ENCODE data around the gene ADCY5. TPM values are rescaled to one million over a fixed set of nuclear protein-coding genes. Genes with fewer than 3 reads are reported as not detected.

Gene ADCY5
- total RNA-seq, 4 donors from 2014 or later: 14.0 to 86.8 (median 41.5) TPM

DNA sequence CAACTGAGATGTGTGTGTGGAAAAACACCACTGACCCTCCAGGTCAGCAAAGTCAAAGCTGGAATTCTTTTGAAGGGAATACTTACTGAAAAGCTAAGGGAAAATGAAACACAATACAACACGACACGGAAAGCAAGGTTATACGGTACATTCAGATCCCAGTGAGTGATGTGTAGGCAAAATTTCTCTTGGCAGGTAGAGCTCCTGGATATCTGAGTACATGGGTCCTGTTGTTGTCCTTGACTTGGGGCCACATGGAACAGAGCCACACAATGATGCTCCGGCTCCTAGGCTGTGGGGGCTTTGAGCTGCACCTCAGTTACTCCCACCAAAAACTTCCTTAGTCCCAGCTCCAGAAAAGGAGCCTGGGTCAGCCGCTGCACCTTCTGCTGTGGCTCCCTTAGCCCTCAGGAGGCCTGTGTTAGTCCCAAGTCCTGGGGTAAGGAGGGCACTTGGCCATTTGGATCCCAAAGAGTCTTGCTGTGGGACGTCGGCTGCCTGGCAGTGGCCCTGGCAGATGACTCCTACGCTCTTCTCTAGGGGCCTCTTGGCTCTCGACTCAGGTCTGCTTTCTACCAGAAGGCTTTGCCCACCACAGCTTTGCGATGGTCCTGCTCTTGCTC lies 95.6 kb downstream of the ADCY5 start:
- no peak for TF ChIP-seq CTCF (IDR thresholded peaks at IDR 0.05)
- ATAC-seq (ENCODE audit: low FRiP score): no peak

GRCh38 chr3:123352134-123352554 lies 96.7 kb downstream of the ADCY5 start:
- DNase-seq (ENCODE audit: low spot score) (no peak), ATAC-seq (ENCODE audit: low FRiP score) (no peak)

More for the DNA sequence above, 95.6 kb downstream of the ADCY5 start:
- no peak for DNase-seq (ENCODE audit: low spot score)

GRCh38 chr3:123351501-123351900 lies 97.4 kb downstream of the ADCY5 start:
- no peak for DNase-seq (ENCODE audit: low spot score)
- TF ChIP-seq CTCF (IDR thresholded peaks at IDR 0.05): no peak

More at GRCh38 chr3:123352134-123352554, 96.7 kb downstream of the ADCY5 start:
- no peak for TF ChIP-seq CTCF (IDR thresholded peaks at IDR 0.05)

DNA sequence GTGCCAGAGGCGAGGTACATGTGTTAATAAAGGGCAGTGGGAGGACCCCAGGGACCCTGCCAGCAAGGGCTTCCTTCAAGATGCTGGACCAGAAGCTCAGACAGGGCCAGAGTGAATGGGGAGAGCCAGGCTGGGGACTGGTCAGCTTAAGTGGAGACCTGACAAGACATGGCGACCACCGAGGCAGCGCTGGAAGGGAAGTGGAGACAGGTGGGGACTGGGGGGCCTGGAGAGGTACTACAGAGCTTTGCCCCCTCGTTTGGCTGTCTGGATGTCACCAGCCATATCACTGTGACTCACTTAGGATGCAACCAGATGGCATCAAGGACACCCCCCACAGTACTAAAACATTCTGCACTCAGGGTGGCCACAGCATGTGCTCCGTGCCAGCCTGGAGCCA lies 97.9 kb downstream of the ADCY5 start:
- no peak for DNase-seq (ENCODE audit: low spot score)
- no peak for ATAC-seq (ENCODE audit: low FRiP score)

More at GRCh38 chr3:123351501-123351900, 97.4 kb downstream of the ADCY5 start:
- ATAC-seq (ENCODE audit: low FRiP score): no peak

DNA sequence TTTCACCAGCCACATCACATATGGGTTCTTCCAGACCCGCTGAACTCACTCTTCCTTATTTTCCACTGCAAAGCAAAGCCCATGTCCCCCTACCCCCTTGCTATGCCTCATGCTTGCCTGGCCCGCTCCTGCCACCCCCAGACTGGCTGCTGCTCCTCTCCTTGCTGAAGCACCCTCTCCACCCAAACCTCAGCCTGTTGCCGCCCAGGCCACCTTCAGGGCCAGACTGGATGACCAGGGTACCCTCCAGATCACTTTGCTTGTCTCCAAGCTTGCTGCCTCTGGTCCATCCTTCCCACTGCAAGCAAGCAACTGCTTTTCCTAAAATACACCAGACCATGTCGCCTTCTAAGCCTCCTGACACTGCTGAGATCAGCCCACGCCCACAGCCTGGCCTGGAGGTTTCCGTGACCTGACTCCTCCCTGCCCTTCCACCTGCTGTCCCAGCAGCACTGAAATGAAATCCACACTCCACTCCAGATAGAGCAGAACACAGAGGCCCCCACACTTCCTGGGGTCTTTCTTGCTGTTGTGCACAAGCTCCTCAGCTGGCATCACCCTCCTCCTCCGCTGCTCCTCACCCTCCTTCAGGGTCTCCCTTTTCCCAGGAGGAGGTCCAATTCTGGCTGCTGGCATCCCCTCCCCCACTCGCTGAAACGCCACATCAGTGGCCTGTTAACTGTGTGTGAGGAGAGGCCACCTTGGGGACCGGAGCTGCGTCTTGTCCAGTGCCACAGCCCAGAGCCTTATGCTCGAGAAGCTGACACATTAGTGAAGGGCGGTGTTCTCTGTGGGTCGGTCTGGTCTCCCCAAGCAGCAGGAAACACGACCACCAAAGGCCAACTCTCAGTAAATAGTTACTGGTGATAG lies 99.1 kb downstream of the ADCY5 start:
- no peak for TF ChIP-seq CTCF (IDR thresholded peaks at IDR 0.05)
- ATAC-seq (ENCODE audit: low FRiP score): no peak

More for the DNA sequence above, 97.9 kb downstream of the ADCY5 start:
- no peak for TF ChIP-seq CTCF (IDR thresholded peaks at IDR 0.05)

DNA sequence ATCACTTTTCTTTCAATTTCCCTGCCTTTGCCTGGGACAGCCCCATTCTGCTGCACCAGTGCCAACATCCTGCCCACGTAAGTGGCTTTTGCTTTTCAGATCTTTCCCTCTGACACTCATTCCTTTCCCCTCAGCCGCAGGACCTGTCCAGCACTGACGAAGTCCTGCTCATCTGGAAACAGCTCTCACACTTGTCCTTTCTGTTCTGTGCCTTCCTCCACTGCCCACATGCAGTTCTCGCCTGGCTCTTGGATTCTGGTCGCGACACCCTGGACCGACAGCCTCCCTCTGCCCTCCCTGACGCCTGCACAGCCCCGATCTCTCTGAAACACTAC lies 99.7 kb downstream of the ADCY5 start:
- no peak for TF ChIP-seq CTCF (IDR thresholded peaks at IDR 0.05)
- DNase-seq (ENCODE audit: low spot score) (no peak), ATAC-seq (ENCODE audit: low FRiP score) (no peak)

More for the DNA sequence above, 99.1 kb downstream of the ADCY5 start:
- DNase-seq (ENCODE audit: low spot score): no peak
